GM12878 (cell line): Measurements from ENCODE around the gene FJX1. TPM values are rescaled to one million over a fixed set of nuclear protein-coding genes. Genes with fewer than 3 reads are reported as not detected.

Source experiments
- ATAC-seq: fragments of 200-7000 bp; cut with Tn5 transposase; 3 replicates; pipeline ENCODE4 v1.9.1; 2020; ENCODE audit warnings: mild to moderate bottlenecking, moderate library complexity
- BruUV-seq: library from RNA; stranded (reverse); fragments of 400-500 nt; replicated peaks from 2 replicates; lab custom pipeline; 2021; lab: Mats Ljungman, UMichigan
- CTCF ChIA-PET: fragments of 300-600 bp; sonication (Branson Sonifier 250); formaldehyde crosslinking; extraction: SDS; loops from one replicate; lab custom pipeline; 2021; ENCODE audit warnings: inconsistent platforms; lab: Yijun Ruan, JAX
- POLR2A ChIA-PET: fragments of 350-600 bp; formaldehyde crosslinking; extraction: SDS; loops from one replicate; lab custom pipeline; 2021; ENCODE audit warnings: inconsistent platforms; lab: Charles Lee
- RAD21 ChIA-PET: fragments of 300-600 bp; sonication (Branson Sonifier 250); formaldehyde crosslinking; loops from one replicate; lab custom pipeline; 2023; ENCODE audit warnings: antibody characterized with exemption; ENCODE audit not compliant: unreplicated experiment; lab: Charles Lee
- SMC1A ChIA-PET: fragments of 300-600 bp; sonication (Branson Sonifier 250); formaldehyde crosslinking; loops from one replicate; lab custom pipeline; 2023; ENCODE audit not compliant: unreplicated experiment, uncharacterized antibody; lab: Charles Lee
- DNase-seq: peaks from one replicate; pipeline ENCODE4 v3.0.0-alpha.2; 2011; ENCODE audit warnings: low read depth, low spot score
- FAIRE-seq: peaks from 3 replicates; lab custom pipeline; 2011; peaks lifted over from hg19 to GRCh38; lab: Jason Lieb, UNC
- H2AFZ ChIP-seq: 2 replicates; pipeline ENCODE4 v1.6.0; 2011; ENCODE audit warnings: low read depth, low read length, control low read depth; ENCODE audit not compliant: control insufficient read depth
- H3K27ac ChIP-seq: 2 replicates; pipeline ENCODE4 v1.5.1; 2011; ENCODE audit warnings: control low read depth; ENCODE audit not compliant: control insufficient read depth, insufficient read depth
- H3K27me3 ChIP-seq, 2 experiments: replicated peaks in 1 of 2; 2 replicates each; pipeline versions ENCODE4 v1.6.0 to v1.6.1; 2011; ENCODE audit warnings: low read length in 1 of 2; ENCODE audit not compliant: control insufficient read depth in 2 of 2, insufficient read depth in 2 of 2
- H3K36me3 ChIP-seq, 2 experiments: 2 replicates each; pipeline ENCODE4 v1.5.1; 2011; ENCODE audit warnings: low read length in 1 of 2; ENCODE audit not compliant: control insufficient read depth in 2 of 2, insufficient read depth in 2 of 2
- H3K4me1 ChIP-seq: 2 replicates; pipeline ENCODE4 v1.6.1; 2011; ENCODE audit warnings: mild to moderate bottlenecking, low read length, moderate library complexity, mixed read lengths; ENCODE audit not compliant: control insufficient read depth, insufficient read depth
- H3K4me2 ChIP-seq: 2 replicates; pipeline ENCODE4 v1.6.0; 2011; ENCODE audit warnings: control low read depth; ENCODE audit not compliant: control insufficient read depth, insufficient read depth
- H3K4me3 ChIP-seq: fragments of 200-600 bp; sonication (generic); 2 replicates; pipeline ENCODE4 v1.5.1; 2016
- H3K79me2 ChIP-seq: 2 replicates; pipeline ENCODE4 v1.6.0; 2011; ENCODE audit warnings: low read length; ENCODE audit not compliant: control insufficient read depth, insufficient read depth
- H3K9ac ChIP-seq: 2 replicates; pipeline ENCODE4 v1.8.0; 2011; ENCODE audit warnings: low read length, control low read depth, mixed read lengths; ENCODE audit not compliant: control insufficient read depth, insufficient read depth
- H3K9me3 ChIP-seq: replicated peaks from 3 replicates; pipeline ENCODE4 v1.5.1; 2011; ENCODE audit warnings: mild to moderate bottlenecking, low read length; ENCODE audit not compliant: control insufficient read depth, insufficient read depth
- H4K20me1 ChIP-seq: 2 replicates; pipeline ENCODE4 v1.6.0; 2011; ENCODE audit not compliant: control insufficient read depth, insufficient read depth
- BCL11A ChIP-seq: IDR thresholded peaks from 2 replicates; pipeline ENCODE4 v1.6.1; 2011; ENCODE audit warnings: low read depth, low read length
- CHD1 ChIP-seq: IDR thresholded peaks from 2 replicates; pipeline ENCODE4 v1.6.1; 2012; ENCODE audit warnings: low read depth, low read length, improper control_type of control experiment
- FOS ChIP-seq: IDR thresholded peaks from 3 replicates; pipeline ENCODE4 v1.6.1; 2011; ENCODE audit warnings: borderline replicate concordance; ENCODE audit not compliant: insufficient read length; ENCODE audit errors: extremely low read depth
- FOXK2 ChIP-seq: fragments of 450-650 bp; IDR thresholded peaks from 2 replicates; pipeline ENCODE4 v1.6.1; 2017; ENCODE audit warnings: mild to moderate bottlenecking, moderate library complexity
- HCFC1 ChIP-seq: fragments of 150-350 bp; IDR thresholded peaks from 2 replicates; pipeline ENCODE4 v1.6.1; 2014; ENCODE audit warnings: low read length
- JUND ChIP-seq: IDR thresholded peaks from 2 replicates; pipeline ENCODE4 v1.6.1; 2012; ENCODE audit warnings: low read depth, mild to moderate bottlenecking, low read length, improper control_type of control experiment, moderate library complexity
- MEF2B ChIP-seq: fragments of 450-650 bp; IDR thresholded peaks from 2 replicates; pipeline ENCODE4 v1.6.1; 2018; ENCODE audit warnings: mild to moderate bottlenecking, moderate library complexity; ENCODE audit not compliant: partially characterized antibody, poor library complexity, severe bottlenecking
- MTA2 ChIP-seq: fragments of 450-650 bp; IDR thresholded peaks from 2 replicates; pipeline ENCODE4 v1.6.1; 2016; ENCODE audit warnings: low read depth, mild to moderate bottlenecking, moderate library complexity
- NR2C2 ChIP-seq: IDR thresholded peaks from 2 replicates; pipeline ENCODE4 v1.6.1; 2011; ENCODE audit warnings: borderline replicate concordance, low read depth; ENCODE audit not compliant: control insufficient read depth, insufficient read length
- RB1 ChIP-seq: fragments of 450-650 bp; formaldehyde crosslinking; IDR thresholded peaks from 2 replicates; pipeline ENCODE4 v1.6.1; 2017; ENCODE audit warnings: mild to moderate bottlenecking, borderline replicate concordance
- RUNX3 ChIP-seq: IDR thresholded peaks from 2 replicates; pipeline ENCODE4 v1.6.1; 2012; ENCODE audit warnings: low read length, inconsistent platforms
- TCF7 ChIP-seq: IDR thresholded peaks from 2 replicates; pipeline ENCODE4 v1.6.1; 2014; ENCODE audit warnings: antibody characterized with exemption, borderline replicate concordance
- ZBED1 ChIP-seq: IDR thresholded peaks from 2 replicates; pipeline ENCODE4 v1.6.1; 2016; ENCODE audit warnings: borderline replicate concordance
- WGBS: methylation state at CpG from one replicate; pipeline ENCODE4 v1.1.6; 2016; ENCODE audit warnings: low lambda C conversion rate; ENCODE audit not compliant: insufficient replicate concordance, insufficient coverage; ENCODE audit errors: missing lambda C conversion rate; 5-methylcytosine and 5-hydroxymethylcytosine counted together
- in situ Hi-C: fragments of 300-500 bp; cut with MboI; formaldehyde crosslinking; loops from 9 replicates; pipeline ENCODE4 v1.14.3; 2018; ENCODE audit warnings: mixed read lengths
- intact Hi-C: fragments of 100-400 bp; cut with micrococcal nuclease; formaldehyde crosslinking; loops from one replicate; pipeline ENCODE4 v1.14.2; 2022; ENCODE audit not compliant: unreplicated experiment
- polyA plus RNA-seq, 11 experiments: library from polyadenylated mRNA; depleted of rRNA in 4 of 11; unstranded in 6 of 11; stranded (reverse) in 5 of 11; fragments of >200 nt; fragmentation: Nextera tagmentation in 4 of 11; fragmentation: Illumina TruSeq in 1 of 11; extraction: Ambion mirVana in 4 of 11; extraction: Trizol in 1 of 11; gene quantifications; 1 replicate in 1 of 11; 2 replicates in 10 of 11; pipeline versions ENCODE4 v1.2.1 to v1.2.3, GENCODE V29; 2011 to 2016; ENCODE audit warnings: inconsistent platforms in 2 of 11, missing spikeins in 2 of 11, low read depth in 1 of 11
- total RNA-seq, 4 experiments: library from RNA; depleted of rRNA in 3 of 4; stranded (reverse); fragments of >200 nt in 3 of 4; fragmentation: Illumina TruSeq in 1 of 4; extraction: Trizol in 1 of 4; gene quantifications; 2 replicates each; pipeline versions ENCODE4 v1.2.1 to v1.2.3, GENCODE V29; 2013 to 2021
- TF ChIP-seq, protein P1 (sequence below): fragments of 450-650 bp; IDR thresholded peaks from 2 replicates; pipeline ENCODE4 v1.6.1; 2016; ENCODE audit warnings: mild to moderate bottlenecking
- TF ChIP-seq, protein P2 (sequence below): fragments of 450-650 bp; IDR thresholded peaks from 2 replicates; pipeline ENCODE4 v1.6.1; 2014; ENCODE audit warnings: mild to moderate bottlenecking
- TF ChIP-seq, protein P3 (sequence below): fragments of 450-650 bp; IDR thresholded peaks from 2 replicates; pipeline ENCODE4 v1.6.1; 2016; ENCODE audit warnings: mild to moderate bottlenecking
- TF ChIP-seq, protein P4 (sequence below): fragments of 450-650 bp; IDR thresholded peaks from 2 replicates; pipeline ENCODE4 v1.6.1; 2018; ENCODE audit warnings: mild to moderate bottlenecking, low read depth, moderate library complexity; ENCODE audit not compliant: partially characterized antibody

The FJX1 gene
- total and polyA plus RNA-seq, 10 of the 15 experiments (the other 5 are each of a cell fraction or from before 2014, with no cell fraction given): 1.7 to 26.1 (median 10.0) TPM

DNA sequence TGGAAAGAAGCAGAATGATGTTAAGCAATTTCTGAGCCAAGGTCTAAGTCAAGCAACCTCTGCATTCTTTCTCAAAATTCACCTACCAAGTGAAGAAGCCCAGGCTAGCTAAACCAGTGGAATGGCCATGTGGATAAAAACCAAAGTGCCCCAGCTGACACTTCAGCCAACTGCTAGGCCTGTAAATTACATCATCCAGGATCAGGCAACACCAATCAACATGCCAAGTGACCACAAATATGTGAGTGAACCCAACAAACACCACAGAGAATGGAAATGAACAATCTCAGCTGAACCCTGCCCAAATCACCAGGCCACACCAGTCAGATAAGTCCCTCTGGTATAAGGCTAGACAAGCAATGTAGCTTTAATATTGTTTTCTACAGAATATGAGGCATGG is 25.1 kb upstream of the FJX1 start (continued):
- TF ChIP-seq MEF2B (no peak), ZBED1 (no peak), BCL11A (no peak)

DNA sequence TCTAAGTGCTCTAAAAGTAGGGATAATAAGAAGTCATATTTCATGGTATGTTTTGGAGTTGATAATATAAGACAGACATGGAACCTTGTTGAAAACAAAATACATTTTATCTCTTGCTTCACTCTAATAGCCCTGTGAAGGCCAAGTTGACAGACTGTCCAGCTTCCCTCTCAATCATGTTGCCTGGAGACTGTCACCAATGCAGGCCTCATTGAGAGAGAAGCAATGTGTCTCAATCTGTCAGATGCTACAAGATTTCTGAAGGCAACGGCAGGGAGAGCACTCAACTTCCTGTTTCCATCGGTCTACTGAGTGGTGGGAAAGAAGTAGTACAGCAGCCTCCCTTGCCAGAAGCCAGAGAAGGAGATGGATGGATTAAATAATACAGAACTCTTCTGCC is 23.6 kb upstream of the FJX1 start:
- no peaks in the 10 kb centered on the region for H3K9me3 ChIP-seq
- in situ Hi-C loops: no loop called here
- POLR2A ChIA-PET: no interaction called here
- SMC1A ChIA-PET: no interaction called here
- intact Hi-C loops: no loop called here
- H4K20me1 ChIP-seq: no peaks in the 10 kb centered on the region
- H3K79me2 ChIP-seq: no peaks in the 10 kb centered on the region
- no peaks in the 10 kb centered on the region; a peak in 1 of 4 replicates for H3K27me3 ChIP-seq
- RAD21 ChIA-PET: no interaction called here
- no peak overlapping the region for H2AFZ ChIP-seq
- no peaks in the 10 kb centered on the region; the same call in none of the 2 replicates for H3K4me1 ChIP-seq
- no peak overlapping the region for H3K4me3 ChIP-seq
- CTCF ChIA-PET: no interaction called here
- FAIRE-seq (no peak), DNase-seq (no peak), ATAC-seq (no peak)
- TF ChIP-seq, protein P1, sequence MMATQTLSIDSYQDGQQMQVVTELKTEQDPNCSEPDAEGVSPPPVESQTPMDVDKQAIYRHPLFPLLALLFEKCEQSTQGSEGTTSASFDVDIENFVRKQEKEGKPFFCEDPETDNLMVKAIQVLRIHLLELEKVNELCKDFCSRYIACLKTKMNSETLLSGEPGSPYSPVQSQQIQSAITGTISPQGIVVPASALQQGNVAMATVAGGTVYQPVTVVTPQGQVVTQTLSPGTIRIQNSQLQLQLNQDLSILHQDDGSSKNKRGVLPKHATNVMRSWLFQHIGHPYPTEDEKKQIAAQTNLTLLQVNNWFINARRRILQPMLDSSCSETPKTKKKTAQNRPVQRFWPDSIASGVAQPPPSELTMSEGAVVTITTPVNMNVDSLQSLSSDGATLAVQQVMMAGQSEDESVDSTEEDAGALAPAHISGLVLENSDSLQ: no peak
- TF ChIP-seq CHD1 (no peak), MTA2 (no peak), HCFC1 (no peak), RB1 (no peak), TCF7 (no peak), RUNX3 (no peak), JUND (no peak), NR2C2 (no peak), FOS (no peak), FOXK2 (no peak)
- TF ChIP-seq, protein P2, sequence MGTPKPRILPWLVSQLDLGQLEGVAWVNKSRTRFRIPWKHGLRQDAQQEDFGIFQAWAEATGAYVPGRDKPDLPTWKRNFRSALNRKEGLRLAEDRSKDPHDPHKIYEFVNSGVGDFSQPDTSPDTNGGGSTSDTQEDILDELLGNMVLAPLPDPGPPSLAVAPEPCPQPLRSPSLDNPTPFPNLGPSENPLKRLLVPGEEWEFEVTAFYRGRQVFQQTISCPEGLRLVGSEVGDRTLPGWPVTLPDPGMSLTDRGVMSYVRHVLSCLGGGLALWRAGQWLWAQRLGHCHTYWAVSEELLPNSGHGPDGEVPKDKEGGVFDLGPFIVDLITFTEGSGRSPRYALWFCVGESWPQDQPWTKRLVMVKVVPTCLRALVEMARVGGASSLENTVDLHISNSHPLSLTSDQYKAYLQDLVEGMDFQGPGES: no peak
- TF ChIP-seq, protein P3, sequence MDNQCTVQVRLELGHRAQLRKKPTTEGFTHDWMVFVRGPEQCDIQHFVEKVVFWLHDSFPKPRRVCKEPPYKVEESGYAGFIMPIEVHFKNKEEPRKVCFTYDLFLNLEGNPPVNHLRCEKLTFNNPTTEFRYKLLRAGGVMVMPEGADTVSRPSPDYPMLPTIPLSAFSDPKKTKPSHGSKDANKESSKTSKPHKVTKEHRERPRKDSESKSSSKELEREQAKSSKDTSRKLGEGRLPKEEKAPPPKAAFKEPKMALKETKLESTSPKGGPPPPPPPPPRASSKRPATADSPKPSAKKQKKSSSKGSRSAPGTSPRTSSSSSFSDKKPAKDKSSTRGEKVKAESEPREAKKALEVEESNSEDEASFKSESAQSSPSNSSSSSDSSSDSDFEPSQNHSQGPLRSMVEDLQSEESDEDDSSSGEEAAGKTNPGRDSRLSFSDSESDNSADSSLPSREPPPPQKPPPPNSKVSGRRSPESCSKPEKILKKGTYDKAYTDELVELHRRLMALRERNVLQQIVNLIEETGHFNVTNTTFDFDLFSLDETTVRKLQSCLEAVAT: no peak
- TF ChIP-seq, protein P4, sequence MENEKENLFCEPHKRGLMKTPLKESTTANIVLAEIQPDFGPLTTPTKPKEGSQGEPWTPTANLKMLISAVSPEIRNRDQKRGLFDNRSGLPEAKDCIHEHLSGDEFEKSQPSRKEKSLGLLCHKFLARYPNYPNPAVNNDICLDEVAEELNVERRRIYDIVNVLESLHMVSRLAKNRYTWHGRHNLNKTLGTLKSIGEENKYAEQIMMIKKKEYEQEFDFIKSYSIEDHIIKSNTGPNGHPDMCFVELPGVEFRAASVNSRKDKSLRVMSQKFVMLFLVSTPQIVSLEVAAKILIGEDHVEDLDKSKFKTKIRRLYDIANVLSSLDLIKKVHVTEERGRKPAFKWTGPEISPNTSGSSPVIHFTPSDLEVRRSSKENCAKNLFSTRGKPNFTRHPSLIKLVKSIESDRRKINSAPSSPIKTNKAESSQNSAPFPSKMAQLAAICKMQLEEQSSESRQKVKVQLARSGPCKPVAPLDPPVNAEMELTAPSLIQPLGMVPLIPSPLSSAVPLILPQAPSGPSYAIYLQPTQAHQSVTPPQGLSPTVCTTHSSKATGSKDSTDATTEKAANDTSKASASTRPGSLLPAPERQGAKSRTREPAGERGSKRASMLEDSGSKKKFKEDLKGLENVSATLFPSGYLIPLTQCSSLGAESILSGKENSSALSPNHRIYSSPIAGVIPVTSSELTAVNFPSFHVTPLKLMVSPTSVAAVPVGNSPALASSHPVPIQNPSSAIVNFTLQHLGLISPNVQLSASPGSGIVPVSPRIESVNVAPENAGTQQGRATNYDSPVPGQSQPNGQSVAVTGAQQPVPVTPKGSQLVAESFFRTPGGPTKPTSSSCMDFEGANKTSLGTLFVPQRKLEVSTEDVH: no peak
- BruUV-seq: no TSS peak
- no peak overlapping the region for H3K4me2 ChIP-seq
- H3K36me3 ChIP-seq: no peaks in the 10 kb centered on the region
- H3K27ac ChIP-seq: no peak overlapping the region
- 31% methylated on average over 2 of the region's 2 CpGs for WGBS
- no peak overlapping the region for H3K9ac ChIP-seq
